Gastrocnemius medialis (tissue), 4 donors: ENCODE measurements around the gene CIDEA.

Experiments
- CTCF ChIP-seq, 5 experiments: fragments of 450-650 bp in 3 of 5; fragments of 200-600 bp in 2 of 5; sonication (generic) in 2 of 5; IDR thresholded peaks in 4 of 5; conservative IDR thresholded peaks in 1 of 5; 1 replicate in 4 of 5; 2 replicates in 1 of 5; pipeline ENCODE4 v1.5.1; 2016 to 2019; ENCODE audit warnings: antibody characterized with exemption in 5 of 5, mild to moderate bottlenecking in 3 of 5, moderate library complexity in 3 of 5
- POLR2A ChIP-seq, 2 donors: fragments of 450-650 bp; IDR thresholded peaks; one replicate each; pipeline ENCODE4 v1.6.1; 2017; ENCODE audit warnings: antibody characterized with exemption in 2 of 2, mild to moderate bottlenecking in 2 of 2, moderate library complexity in 2 of 2

DNA sequence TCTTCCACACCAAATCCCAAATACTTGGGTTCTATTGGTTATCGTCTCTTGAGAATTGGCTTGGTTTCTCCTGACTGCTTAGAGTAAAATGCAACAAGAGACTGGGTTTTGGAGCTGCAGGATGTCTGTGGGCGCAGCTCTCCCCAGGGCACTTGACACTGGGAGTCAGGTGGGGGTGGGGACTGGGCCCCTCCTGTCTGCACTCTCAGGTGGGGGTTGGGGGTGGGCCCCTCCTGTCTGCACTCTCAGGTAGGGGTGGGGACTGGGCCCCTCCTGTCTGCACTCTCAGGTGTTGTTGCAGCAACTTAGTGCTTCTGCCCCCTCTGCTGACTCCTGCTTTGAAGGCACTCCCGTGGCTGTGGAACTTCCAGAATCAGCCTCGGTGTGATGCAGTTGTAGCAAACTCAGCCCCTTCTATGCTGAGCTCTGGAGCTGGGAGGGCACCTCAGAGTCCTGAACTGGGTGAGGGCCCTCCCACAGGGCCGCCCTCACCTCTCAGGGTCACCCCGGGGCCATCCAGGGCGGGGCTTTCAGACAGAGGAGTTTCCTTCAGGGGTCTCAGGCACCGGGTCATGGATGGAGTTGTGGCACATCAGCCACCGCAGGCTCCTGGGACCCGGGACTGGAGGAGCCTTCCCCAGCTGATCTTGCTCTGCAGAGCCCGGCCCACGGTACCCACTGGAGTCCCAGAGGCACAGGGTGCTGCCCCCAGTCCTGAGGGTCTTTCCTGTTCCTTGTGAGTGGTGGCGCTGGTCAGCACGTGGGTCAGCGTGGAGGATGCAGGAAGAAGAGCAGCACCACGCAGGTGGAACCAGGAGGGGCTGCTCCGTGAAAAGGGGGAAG is 22.9 kb upstream of the CIDEA start:
- TF ChIP-seq CTCF (IDR thresholded peaks at IDR 0.05 in 4 of 5, conservative IDR thresholded peaks at IDR 0.05 in 1 of 5) (no peak), POLR2A (IDR thresholded peaks at IDR 0.05) (no peak)
